HG02981 (cell line): ENCODE data around the gene REXO5.
"Not testable (repeated sequence)": the region's sequence is repeated elsewhere in the genome, so short reads cannot be mapped to it uniquely, and the experiment has no call there.

Experiments
- ATAC-seq: cut with Tn5 transposase; IDR thresholded peaks from one replicate; pipeline ENCODE4 v1.9.1; 2021; ENCODE audit warnings: mild to moderate bottlenecking, moderate library complexity; ENCODE audit not compliant: unreplicated experiment

REXO5 gene

DNA sequence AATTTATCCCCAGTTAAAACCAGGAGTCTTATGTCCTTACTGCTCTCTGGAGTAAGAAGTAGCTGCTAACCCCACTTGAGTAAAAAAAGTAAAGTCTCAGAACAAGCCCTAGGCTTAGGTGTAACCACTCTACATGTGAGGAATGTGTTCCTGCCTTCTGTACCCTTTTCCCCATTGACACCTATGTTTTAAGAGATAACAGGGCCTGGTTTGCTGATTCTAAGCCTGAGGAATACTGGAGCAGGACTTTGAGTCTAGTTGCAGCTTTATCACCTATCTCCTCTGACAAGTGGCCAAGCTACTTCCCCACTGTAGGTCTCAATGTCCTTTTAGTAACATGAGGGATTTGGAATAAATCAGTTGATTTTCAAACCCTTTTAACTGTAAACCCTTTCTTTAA lies 40.2 kb downstream of the REXO5 start:
- no peak for ATAC-seq

GRCh38 chr16:20847550-20847949 lies 41.2 kb downstream of the REXO5 start:
- no peak for ATAC-seq

DNA sequence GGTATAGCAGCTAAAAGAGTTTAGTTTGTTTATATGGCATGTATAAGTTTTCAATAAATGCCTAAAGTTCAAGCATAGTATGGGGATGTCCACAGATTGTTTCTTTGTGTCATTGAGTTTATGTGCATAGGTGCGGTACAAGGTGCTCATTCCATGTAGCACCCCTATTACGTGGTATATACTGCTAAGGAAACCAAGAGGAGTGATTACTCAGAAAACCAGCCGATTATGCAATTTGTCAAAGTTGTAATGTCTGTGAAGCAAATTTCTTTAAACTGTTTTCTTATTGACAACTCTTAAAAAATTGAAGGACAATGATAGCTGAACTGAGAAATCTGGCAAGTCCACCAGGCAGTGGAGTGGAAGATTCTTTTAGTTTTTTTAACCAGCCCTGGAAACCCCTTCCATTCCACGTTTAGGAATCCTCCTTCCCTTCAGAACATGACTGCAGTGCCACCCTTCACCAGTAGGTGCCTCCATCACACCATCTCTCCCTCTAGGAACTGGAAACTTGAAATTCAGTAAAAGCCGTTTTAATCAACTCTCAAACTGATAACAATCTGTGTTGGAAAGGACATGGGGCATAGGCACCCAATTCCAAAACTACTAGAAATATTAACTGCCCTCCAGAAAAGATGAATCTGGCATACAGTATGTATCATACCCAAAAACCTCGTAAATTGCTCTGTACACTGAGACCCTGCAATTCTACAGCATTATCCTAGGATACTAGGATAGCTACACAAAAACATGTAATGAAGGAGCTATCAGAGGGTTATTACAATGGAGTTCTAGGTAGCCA lies 43.5 kb downstream of the REXO5 start:
- ATAC-seq, result no peak

GRCh38 chr16:20850981-20851380 lies 44.7 kb downstream of the REXO5 start:
- no peak for ATAC-seq

DNA sequence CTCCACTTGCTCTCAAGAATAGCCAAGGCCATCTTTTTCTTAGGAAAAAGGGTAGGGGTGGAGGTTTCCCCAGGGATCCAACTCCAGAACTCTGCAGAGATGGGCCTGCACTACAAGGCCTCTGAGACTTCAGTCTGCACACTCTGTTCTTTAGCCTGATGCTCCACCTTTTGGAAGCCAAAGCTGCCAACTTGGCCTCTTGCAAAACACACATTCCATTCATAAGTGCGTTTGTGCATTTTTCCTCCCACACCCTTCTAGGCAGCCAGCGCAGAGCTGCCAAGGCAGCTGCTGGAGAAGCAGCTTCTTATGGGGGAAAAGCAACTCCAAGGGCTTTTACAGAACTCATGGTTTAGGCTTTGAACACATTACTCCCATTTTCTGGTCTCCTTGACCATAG lies 45.3 kb downstream of the REXO5 start:
- ATAC-seq, result no peak

GRCh38 chr16:20853143-20853542 lies 46.8 kb downstream of the REXO5 start:
- no peak for ATAC-seq

- no peak for ATAC-seq
These were observed 47.8 kb downstream of the REXO5 start for GRCh38 chr16:20853981-20854620.

DNA sequence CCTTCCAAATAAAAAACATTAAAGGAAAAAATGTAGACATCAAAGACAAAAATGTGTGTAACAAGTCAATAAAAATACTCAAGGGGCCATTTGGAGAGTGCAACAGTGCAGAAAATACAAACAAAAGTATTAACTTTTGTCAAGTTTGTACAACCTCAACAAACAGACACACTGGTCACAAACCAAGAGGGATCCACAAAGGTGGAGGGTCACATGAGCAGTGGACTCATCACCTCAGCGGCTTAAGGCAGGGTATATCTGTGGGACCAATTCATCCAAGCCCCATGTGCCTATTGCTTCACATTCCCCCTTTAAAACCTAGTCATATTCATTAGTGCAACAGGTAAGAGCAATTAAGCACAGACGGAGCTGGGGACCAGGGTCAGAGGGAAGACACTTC lies 48.6 kb downstream of the REXO5 start:
- no peak for ATAC-seq

- ATAC-seq, result no peak
These were observed 51.0 kb downstream of the REXO5 start for GRCh38 chr16:20857281-20857680.

DNA sequence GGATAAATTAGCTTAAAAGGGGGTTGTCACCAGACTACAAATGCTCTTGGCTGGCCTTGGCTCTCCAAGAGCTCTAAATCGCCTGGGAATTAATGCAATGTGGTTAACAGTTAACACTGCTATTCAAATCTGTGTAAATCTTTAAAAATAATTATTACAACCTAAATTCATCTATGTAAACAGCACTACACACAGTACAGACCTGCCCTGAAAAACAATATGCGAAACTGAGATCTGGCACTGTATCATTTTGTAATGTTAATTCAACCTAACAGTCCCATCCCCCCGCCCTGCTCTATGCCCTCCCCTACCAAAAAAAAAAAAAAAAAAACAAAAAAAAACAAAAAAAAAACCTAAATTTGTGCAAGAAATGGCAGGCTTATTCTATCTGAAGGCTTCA lies 52.9 kb downstream of the REXO5 start:
- no peak for ATAC-seq

GRCh38 chr16:20859699-20860098 lies 53.4 kb downstream of the REXO5 start:
- no peak for ATAC-seq

DNA sequence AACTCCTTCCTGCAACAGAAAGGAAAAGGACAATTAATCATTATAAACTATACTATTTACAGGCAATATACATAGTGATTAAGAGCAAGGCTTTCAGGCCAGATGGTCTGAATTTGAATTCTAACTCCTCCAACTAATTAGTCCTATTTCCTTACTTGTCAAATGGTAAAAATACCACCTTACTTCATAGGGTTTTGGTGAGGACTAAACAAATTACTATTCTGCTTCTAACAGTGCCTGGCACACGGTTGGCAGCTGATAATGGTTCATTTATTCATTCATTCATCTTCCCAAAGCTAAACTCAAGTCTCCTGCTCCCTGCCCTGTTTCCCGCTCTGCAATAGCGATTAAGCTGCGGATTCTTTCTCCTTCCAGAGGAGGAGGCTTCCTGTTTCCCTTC lies 54.0 kb downstream of the REXO5 start:
- no peak for ATAC-seq

DNA sequence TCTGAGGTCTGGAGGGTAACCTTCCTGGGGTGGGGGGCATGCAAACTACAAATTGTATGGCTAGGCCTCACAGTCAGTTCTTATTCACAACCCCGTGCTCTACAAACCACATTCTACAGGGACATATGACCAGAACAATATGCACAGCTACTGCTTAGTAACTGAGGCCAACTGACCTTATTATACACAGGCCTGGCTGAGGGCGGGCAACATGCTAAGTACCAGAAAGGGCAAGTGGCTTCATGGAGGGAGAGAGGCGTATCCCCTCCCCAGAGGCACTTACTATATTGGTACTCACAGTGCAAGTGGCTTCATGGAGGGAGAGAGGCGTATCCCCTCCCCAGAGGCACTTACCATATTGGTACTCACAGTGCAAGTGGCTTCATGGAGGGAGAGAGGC lies 54.7 kb downstream of the REXO5 start:
- not testable (repeated sequence) for ATAC-seq

GRCh38 chr16:20862162-20862960 lies 56.0 kb downstream of the REXO5 start:
- ATAC-seq, result no peak

DNA sequence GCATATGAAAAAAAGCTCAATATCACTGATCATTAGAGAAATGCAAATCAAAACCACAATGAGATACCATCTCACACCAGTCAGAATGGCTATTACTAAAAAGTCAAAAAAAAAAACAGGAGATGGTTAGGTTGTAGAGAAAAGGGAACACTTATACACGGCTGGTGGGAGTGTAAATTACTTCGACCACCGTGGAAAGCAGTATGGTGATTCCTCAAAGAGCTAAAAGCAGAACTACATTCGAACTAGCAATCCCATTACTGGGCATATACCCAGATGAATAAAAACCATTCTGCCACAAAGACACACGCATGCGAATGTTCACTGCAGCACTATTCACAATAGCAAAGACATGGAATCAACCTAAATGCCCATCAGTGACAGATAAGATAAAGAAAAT lies 58.0 kb downstream of the REXO5 start:
- not testable (repeated sequence) for ATAC-seq

DNA sequence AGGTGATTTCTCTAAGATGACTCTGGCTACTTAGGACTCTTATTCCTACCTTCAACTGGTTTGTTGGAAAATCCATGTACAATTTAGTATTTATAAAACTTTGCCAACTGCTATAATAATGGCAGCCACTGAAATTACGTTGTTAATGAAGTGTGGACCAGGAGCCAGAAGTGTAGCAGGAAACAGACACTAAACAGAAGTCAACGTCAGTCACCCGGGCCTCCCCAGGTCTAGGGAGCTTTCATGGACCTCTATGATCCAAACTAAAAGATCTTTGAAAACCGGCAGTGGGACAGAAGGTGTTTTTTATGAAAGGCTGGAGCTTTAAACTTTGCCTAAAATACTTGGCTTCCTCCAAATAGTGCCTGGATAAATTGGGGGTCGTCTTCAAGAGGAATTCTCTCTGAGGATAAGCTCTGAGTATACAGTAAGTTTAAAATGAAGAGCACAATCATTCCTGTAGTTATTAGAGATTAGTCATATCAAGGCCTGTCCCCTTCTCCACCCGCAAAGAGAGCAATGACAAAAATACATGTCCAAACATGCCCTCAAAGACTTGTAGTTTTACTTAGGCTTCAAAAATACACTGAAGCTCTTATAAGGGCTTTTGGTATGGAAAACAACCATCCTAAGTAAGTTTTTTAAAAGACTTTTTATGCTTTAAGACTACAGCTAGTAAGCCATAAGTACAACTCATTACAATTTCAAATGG lies 59.2 kb downstream of the REXO5 start:
- peak; percentile 72 for ATAC-seq

DNA sequence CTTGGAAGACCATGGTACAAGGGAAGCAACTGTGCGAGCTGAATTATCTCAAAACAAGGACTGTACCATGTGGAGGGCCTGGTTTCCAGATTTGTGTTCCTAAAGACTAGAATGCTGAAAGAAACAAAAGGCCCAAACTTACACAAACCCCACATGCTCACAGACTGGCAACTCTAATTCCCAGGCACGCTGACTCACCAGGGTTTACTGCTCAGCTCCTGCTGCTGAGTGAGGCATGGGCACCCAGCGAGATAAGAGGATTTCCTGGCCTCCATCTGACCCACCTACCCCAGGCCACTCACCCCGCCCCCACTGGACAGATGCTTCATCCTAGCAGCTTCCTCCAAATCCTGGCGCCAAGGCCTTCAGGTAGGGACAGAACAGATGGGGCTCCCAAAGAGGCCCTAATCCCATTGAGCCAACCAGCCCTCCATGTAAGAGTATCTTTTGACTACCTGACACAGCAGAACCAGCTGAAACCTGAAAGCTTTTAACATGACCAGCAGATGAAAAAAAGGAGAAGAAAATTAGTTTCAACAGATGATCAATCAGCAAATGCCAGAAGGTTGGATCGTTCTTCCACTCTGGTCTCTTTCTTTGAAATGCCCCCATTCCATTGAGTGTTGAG lies 59.9 kb downstream of the REXO5 start:
- ATAC-seq, result no peak

DNA sequence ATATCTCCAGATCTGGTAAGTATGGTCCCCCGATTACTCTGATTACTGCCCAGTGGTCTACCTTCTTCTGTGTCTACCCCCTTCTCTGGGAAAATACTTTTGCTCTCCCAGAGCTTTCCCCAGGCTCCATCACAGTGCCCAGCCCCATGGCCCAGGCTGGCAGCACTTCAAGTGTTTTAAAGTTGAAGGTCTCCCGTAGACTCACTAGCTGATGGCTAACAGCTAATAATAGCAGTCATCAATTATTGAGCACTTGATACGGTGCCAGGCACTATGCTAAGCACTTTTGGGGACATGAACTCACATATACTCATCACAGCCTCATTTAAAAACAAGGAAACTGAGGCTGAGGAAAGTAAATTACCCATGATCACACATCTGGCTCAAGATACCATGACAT lies 60.5 kb downstream of the REXO5 start:
- ATAC-seq, result no peak

GRCh38 chr16:20867585-20867984 lies 61.3 kb downstream of the REXO5 start:
- ATAC-seq, result no peak

- no peak for ATAC-seq
These were observed 62.6 kb downstream of the REXO5 start for GRCh38 chr16:20868890-20869289.
